ENCODE results near the gene SOHLH1. TPM values are rescaled to one million over a fixed set of nuclear protein-coding genes. Genes with fewer than 3 reads are reported as not detected.

SOHLH1 gene
- total and polyA plus RNA-seq, 2 of the 13 experiments (the other 11 are each of a cell fraction or from before 2014, with no cell fraction given): 0.15 TPM

DNA sequence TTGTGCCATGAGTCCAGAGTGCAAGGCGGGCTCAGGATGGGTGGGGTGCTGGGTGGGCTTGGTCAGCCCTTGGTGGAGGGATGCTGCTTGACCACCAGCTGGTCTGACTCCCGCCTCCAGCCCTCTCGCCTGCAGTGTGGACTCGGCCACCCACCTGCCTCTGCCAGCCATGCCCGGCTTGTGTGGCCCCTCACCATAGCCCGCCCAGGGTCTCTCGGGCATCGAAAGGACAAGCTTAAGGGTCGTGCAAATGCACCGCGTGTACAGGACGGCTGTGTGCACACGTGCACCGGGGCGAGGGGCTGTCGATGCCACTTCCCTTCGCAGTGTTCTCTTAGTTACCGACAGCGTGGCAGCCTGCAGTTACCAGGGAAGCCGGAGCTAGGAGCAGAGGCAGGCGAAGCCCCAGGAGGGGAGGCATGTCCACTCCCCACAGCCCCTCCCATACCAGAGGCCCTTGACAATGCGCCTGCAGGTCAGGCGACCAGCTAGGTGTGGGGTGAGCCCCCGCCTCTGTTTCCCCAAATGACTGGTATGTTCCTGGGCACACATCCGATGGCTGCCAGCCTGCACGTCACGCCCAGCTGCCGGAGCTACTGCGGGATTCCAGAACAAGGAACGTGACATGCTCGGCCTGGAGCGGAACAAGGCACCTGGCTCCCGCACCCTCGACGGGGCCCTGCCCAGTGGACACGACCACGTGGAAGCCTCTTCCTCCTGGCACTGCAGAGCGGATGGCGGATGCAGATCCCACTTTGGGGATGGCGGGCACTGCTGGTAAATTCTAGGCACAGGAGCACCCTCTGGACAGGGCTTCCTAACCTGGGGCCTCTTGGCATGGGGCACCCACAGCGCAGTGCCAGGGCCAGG is 28.3 kb downstream of the SOHLH1 start:
- POLR2A ChIA-PET: no interaction called here
- CTCF ChIA-PET (ENCODE audit: low intra/inter-chr PET ratio, low total read pairs): no interaction called here
- Histone ChIP-seq H4K20me1 (ENCODE audit: insufficient read depth, low read length) (0 out of 2 replicates have a peak, but pooled peaks cover 2% of the 10 kb centered on the region), H3K4me1 (ENCODE audit: insufficient read depth, low read length) (no peaks in the 10 kb centered on the region), H3K27ac (ENCODE audit: extremely low read length, insufficient read depth, low read length) (no peak overlapping the region), H3K4me3 (replicated peaks in 1 of 3; ENCODE audit: insufficient read depth in 1 of 3, low read depth in 2 of 3, low read length in 3 of 3) (no peak overlapping the region), H2AFZ (ENCODE audit: low read length) (no peak overlapping the region), H3K79me2 (ENCODE audit: insufficient read depth, low read length) (no peaks in the 10 kb centered on the region), H3K9me3 (ENCODE audit: low read length) (no peaks in the 10 kb centered on the region), H3K27me3 (ENCODE audit: control insufficient read depth in 1 of 2, insufficient read depth in 2 of 2, low read length in 2 of 2) (peaks cover 2 to 34% of the 10 kb centered on the region in 2 experiments; a peak in 4 of 5 replicates), H3K9ac (ENCODE audit: insufficient read depth, low read depth, low read length) (no peak overlapping the region), H3K4me2 (ENCODE audit: low read depth, low read length) (no peak overlapping the region), H3K36me3 (replicated peaks in 1 of 2; ENCODE audit: control insufficient read depth in 1 of 2, insufficient read depth in 2 of 2, low read length in 2 of 2) (no peaks in the 10 kb centered on the region)
- no TSS peak for BruUV-seq (replicated peaks)
- DNase-seq (ENCODE audit: low spot score): no peak
- no peak for ATAC-seq
- in situ Hi-C loops (cut with HindIII; ENCODE audit: extremely low pct_ligation_motif_present, low pct_unique_long_range_greater_than_20kb) (no loop called here), intact Hi-C loops (cut with micrococcal nuclease; ENCODE audit: unreplicated experiment) (no loop called here)
- no peak for FAIRE-seq
- 50% methylated on average over 8 of the region's 41 CpGs for WGBS (ENCODE audit: low lambda C conversion rate)
- TF ChIP-seq, protein P1, sequence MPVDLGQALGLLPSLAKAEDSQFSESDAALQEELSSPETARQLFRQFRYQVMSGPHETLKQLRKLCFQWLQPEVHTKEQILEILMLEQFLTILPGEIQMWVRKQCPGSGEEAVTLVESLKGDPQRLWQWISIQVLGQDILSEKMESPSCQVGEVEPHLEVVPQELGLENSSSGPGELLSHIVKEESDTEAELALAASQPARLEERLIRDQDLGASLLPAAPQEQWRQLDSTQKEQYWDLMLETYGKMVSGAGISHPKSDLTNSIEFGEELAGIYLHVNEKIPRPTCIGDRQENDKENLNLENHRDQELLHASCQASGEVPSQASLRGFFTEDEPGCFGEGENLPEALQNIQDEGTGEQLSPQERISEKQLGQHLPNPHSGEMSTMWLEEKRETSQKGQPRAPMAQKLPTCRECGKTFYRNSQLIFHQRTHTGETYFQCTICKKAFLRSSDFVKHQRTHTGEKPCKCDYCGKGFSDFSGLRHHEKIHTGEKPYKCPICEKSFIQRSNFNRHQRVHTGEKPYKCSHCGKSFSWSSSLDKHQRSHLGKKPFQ (CRISPR knock-in tag; IDR thresholded peaks at IDR 0.05; ENCODE audit: insufficient replicate concordance): no peak
- TF ChIP-seq ZNF850 (CRISPR knock-in tag; conservative IDR thresholded peaks at IDR 0.05) (no peak), CHCHD3 (CRISPR knock-in tag; IDR thresholded peaks at IDR 0.05) (no peak), ETV6 (CRISPR knock-in tag; conservative IDR thresholded peaks at IDR 0.05) (no peak), MBNL3 (CRISPR knock-in tag; conservative IDR thresholded peaks at IDR 0.05) (no peak), BRCA1 (CRISPR knock-in tag; IDR thresholded peaks at IDR 0.05) (no peak), NCOR1 (IDR thresholded peaks at IDR 0.05; ENCODE audit: borderline replicate concordance, low read length) (no peak), ZNF24 (IDR thresholded peaks at IDR 0.05) (no peak), SIX1 (CRISPR knock-in tag; IDR thresholded peaks at IDR 0.05; ENCODE audit: borderline replicate concordance) (no peak), NAIF1 (CRISPR knock-in tag; IDR thresholded peaks at IDR 0.05; ENCODE audit: borderline replicate concordance) (no peak), ZNF251 (CRISPR knock-in tag; IDR thresholded peaks at IDR 0.05) (no peak), ZBTB8A (CRISPR knock-in tag; IDR thresholded peaks at IDR 0.05; ENCODE audit: borderline replicate concordance, low read depth) (no peak)
- TF ChIP-seq, protein P2, sequence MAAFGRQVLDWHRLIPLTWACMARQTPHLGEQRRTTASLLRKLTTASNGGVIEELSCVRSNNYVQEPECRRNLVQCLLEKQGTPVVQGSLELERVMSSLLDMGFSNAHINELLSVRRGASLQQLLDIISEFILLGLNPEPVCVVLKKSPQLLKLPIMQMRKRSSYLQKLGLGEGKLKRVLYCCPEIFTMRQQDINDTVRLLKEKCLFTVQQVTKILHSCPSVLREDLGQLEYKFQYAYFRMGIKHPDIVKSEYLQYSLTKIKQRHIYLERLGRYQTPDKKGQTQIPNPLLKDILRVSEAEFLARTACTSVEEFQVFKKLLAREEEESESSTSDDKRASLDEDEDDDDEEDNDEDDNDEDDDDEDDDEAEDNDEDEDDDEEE (CRISPR knock-in tag; IDR thresholded peaks at IDR 0.05): no peak
- TF ChIP-seq, protein P3, sequence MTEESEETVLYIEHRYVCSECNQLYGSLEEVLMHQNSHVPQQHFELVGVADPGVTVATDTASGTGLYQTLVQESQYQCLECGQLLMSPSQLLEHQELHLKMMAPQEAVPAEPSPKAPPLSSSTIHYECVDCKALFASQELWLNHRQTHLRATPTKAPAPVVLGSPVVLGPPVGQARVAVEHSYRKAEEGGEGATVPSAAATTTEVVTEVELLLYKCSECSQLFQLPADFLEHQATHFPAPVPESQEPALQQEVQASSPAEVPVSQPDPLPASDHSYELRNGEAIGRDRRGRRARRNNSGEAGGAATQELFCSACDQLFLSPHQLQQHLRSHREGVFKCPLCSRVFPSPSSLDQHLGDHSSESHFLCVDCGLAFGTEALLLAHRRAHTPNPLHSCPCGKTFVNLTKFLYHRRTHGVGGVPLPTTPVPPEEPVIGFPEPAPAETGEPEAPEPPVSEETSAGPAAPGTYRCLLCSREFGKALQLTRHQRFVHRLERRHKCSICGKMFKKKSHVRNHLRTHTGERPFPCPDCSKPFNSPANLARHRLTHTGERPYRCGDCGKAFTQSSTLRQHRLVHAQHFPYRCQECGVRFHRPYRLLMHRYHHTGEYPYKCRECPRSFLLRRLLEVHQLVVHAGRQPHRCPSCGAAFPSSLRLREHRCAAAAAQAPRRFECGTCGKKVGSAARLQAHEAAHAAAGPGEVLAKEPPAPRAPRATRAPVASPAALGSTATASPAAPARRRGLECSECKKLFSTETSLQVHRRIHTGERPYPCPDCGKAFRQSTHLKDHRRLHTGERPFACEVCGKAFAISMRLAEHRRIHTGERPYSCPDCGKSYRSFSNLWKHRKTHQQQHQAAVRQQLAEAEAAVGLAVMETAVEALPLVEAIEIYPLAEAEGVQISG (CRISPR knock-in tag; IDR thresholded peaks at IDR 0.05): no peak
- TF ChIP-seq, protein P4, sequence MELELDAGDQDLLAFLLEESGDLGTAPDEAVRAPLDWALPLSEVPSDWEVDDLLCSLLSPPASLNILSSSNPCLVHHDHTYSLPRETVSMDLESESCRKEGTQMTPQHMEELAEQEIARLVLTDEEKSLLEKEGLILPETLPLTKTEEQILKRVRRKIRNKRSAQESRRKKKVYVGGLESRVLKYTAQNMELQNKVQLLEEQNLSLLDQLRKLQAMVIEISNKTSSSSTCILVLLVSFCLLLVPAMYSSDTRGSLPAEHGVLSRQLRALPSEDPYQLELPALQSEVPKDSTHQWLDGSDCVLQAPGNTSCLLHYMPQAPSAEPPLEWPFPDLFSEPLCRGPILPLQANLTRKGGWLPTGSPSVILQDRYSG (CRISPR knock-in tag; IDR thresholded peaks at IDR 0.05): no peak

Measured in HepG2 (cell line).